ENCODE results near the gene SHROOM2.

GRCh38 chrX:9816084-9816700, 30.0 kb downstream of the SHROOM2 start:
- no peak for TF ChIP-seq PKNOX1 (IDR thresholded peaks at IDR 0.05)
- no peak for TF ChIP-seq ARNT (IDR thresholded peaks at IDR 0.05)
- no peak for TF ChIP-seq SUZ12 (IDR thresholded peaks at IDR 0.05)
- no peak for TF ChIP-seq ZNF384 (IDR thresholded peaks at IDR 0.05)
- TF ChIP-seq BHLHE40 (IDR thresholded peaks at IDR 0.05; ENCODE audit: borderline replicate concordance) = no peak
- no peak for TF ChIP-seq NFRKB (IDR thresholded peaks at IDR 0.05)
